ENCODE results near the gene SMIM7.
"Not testable (repeated sequence)": the region's sequence is repeated elsewhere in the genome, so short reads cannot be mapped to it uniquely, and the experiment has no call there.

The SMIM7 gene

GRCh38 chr19:16654627-16655026 is 5.3 kb downstream of the SMIM7 start:
- no peak for DNase-seq (ENCODE audit: low read depth in 2 of 2)

DNA sequence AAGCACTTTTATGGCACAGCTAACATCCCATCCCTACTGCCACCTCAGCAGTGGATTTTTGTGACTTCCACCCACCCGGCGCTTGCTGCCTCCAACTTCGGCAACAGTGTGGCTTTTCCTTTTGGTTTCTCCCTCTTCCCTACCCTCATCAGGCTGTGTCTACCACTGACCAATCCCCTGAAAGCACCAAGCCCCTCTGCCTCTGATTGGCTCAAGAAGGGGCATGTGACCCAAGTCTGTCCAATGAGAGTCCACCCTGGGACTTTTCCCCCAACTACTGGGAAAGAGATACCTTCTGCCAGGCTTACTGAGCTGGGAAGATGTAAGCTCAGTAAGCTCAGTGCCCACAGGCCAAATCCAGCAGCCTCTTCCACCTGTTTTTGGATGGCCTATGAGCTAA is 5.8 kb downstream of the SMIM7 start:
- DNase-seq (ENCODE audit: low read depth in 2 of 2), result no peak

GRCh38 chr19:16652854-16653253 is 7.1 kb downstream of the SMIM7 start:
- DNase-seq (ENCODE audit: low read depth in 2 of 2), result no peak

DNA sequence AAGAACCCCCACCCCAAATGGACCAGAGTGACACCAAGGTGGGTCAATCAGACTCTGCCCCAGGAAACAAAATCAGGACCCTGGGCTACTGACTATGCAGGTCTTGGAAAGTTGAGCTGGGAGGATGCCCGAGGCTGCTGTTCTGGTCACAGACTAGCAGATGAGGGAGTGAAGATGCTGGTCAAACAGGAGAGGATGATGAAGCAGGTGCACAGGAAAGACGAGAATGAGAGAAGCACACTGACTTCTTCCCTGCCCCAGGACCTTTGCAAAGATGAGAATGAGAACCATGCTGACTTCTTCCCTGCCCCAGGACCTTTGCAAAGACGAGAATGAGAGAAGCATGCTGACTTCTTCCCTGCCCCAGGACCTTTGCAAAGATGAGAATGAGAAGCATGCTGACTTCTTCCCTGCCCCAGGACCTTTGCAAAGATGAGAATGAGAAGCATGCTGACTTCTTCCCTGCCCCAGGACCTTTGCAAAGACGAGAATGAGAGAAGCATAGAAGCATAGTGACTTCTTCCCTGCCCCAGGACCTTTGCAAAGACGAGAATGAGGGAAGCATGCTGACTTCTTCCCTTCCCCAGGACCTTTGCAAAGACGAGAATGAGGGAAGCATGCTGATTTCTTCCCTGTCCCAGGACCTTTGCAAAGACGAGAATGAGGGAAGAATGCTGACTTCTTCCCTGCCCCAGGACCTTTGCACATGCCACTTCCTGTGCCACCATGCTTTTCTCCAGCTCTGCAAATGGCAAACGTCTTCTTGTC is 8.3 kb downstream of the SMIM7 start:
- not testable (repeated sequence) for DNase-seq (ENCODE audit: low read depth in 2 of 2)

DNA sequence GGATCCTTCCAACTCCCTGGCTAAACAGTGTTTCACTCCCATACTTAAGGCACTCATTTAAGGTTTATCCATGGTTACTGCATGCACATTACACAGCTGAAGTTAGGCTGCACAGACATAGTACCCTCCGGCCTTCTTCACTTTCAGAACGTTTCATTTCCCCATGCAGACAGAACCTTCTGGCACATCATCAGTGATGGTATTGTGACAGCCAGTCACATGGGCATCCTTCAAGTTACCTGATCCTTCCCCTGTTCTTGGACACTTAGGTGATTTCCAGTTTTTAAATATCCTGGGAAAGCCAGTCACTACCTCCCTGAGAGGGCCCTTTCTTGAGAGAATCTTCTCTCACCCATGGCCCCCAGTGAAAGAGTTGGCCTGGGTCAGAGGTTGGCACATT is 9.1 kb downstream of the SMIM7 start:
- DNase-seq (ENCODE audit: low read depth in 2 of 2), result no peak

DNA sequence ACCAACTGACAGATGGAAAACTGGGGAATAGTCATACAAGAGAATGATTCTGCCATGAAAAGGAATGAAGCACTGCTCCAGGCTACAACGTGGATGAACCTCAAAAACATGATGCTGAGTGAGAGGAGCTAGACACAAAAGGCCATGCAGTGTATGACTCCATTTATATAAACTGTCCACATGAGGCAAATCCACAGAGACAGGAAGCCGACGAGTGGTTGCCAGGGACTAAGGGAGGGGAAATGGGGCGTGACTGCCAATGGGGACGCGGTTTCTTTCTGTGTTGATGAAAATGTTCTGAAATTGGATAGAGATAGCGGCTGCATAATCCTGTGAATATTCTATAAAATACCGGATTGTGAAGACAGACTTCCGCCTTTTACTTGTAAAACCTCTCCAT is 10.2 kb downstream of the SMIM7 start:
- no peak for DNase-seq (ENCODE audit: low read depth in 2 of 2)

- no peak for DNase-seq (ENCODE audit: low read depth in 2 of 2)
Measured at GRCh38 chr19:16645140-16645539, 14.8 kb downstream of the SMIM7 start.

DNA sequence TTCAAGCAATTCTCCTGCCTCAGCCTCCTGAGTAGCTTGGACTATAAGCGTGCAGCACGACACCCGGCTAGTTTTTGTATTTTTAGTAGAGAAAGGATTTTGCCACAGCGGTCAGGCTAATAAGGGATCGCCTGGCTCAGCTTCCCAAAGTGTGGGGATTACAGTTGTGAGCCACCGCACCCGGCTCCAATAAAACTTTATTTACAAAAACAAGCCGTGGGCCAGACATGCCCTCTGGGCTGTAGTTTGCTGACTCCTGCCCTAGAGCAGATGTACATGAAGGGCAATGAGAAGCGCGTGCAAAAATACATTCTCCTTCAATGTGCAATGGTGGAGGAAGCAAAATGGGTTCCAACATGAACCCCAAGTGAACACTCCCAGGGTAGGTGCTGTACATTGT is 18.2 kb downstream of the SMIM7 start:
- DNase-seq (ENCODE audit: low read depth in 2 of 2), result no peak

GRCh38 chr19:16640951-16641350 is 19.0 kb downstream of the SMIM7 start:
- DNase-seq (ENCODE audit: low read depth in 2 of 2), result no peak

- no peak for DNase-seq (ENCODE audit: low read depth in 2 of 2)
Measured at GRCh38 chr19:16638666-16639065, 21.3 kb downstream of the SMIM7 start.

DNA sequence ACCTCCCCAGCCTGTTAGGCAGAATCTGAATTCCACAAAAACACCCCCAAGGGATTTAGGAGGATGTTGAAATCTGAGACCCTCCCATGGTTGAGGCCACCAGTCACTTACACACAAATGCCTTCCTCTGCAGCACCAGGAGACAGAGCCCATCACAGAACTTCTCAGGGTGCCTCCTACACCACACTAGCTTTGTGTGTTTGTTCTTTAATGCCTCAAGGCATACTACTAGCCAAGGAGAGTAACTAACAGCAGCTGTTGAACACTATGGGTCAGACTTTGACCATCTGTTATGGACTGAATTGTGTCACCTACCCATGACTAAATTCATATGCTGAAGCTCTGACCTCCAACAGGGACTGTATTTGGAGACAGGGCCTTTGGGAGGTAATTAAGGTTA is 22.4 kb downstream of the SMIM7 start:
- DNase-seq (ENCODE audit: low read depth in 2 of 2), result no peak

DNA sequence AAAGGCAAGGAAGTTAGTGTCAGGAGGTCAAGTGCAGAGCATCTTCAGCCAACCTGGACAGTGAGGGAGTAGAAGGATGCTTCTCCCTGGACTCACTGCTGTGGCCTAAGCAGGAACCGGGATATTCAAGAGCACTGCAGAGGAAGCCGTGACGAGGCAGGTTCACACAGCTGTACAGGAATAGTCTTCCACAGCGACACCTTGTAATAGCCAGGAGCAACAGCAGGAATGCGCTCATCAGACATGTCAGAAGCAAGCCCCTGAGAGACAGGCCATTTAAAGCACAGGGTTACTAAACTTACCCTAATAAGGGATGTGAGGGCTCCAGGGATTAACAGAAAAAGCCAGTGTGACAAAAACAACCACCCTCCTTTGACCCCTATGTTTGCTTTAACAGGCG is 28.5 kb downstream of the SMIM7 start:
- DNase-seq (ENCODE audit: low read depth in 2 of 2), result no peak

DNA sequence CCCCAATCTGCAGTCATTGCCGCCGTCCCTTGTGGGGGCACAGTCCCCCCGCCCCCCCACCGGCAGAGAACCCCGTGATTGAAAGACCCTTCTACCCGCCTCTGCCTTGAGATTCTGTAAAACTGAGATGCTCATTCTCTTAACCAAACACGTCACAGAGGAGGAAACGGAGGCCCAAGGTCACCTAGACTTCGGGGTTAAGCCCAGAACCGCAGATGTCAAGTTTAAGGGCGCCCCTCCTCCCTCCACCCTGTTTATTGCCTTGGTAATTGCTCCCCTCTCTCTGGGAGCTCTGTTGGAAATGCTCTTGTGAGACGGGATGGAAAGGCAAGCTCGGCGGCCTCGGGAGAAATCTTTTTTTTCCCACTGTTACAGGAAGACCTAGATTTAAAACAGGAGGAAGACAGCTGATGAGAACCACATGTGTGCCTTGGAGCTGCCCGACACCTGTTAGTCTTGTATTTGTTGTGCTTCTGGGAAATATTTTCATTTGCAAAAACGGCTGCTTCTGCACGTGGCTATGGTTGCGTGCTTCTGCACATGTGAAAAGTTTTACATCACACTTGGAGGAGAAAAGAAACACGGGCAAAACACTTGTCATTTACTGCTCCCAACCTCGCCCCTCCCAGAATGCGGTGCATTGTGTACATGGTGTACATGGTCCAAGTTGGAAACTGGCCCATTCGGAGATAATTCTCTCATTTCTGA is 30.8 kb downstream of the SMIM7 start:
- no peak for DNase-seq (ENCODE audit: low read depth in 2 of 2)

DNA sequence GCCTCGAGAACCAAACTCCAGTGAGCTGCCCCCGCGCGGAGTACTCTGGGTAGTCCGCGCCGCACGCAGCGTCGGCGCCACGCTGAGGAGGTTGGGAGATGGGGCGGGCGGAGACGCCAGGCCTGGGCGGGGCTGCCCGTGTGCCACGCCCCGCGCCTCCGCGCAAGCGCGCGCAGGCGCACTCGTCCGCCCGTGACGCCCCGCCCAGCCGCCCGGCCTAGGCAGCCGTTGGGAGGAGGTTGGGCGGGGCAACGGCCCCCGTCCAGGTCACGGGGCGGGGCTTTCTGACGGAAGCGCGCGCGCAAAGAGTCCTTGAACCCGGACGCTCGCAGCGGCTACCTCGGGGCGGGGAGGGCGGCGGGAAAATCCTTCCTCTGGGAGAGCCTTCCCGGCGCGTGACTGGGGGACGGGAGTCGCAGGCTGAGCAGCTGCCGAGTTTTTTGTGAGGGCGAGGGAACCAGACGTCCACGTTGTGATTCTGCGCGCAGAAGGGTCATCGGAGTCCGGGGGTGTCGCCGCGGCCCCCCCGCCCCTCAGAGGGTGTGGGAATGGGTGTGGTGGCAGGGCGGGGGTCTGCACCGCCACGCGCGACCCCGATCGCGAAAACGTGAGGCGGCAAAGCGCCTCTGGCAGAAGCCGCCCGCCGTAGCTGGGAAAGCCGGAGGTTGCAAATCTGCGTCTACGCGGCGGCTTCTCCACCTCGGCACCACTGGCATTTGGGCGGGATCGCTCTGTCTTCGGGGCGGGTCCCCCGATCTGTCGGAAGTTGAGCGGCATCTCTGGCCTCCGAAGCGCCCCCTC is 31.6 kb downstream of the SMIM7 start, which contains the start of gene MED26:
Gene MED26 (minus strand): TSS at position 22 of the 801 bp plus-strand sequence. CDS start 261 bp downstream, outside the sequence.
- peak; percentile 91 to 93 for DNase-seq (ENCODE audit: low read depth in 2 of 2)

- DNase-seq (ENCODE audit: low read depth in 2 of 2), result no peak
Measured at GRCh38 chr19:16627928-16628182, 32.1 kb downstream of the SMIM7 start.

- no peak for DNase-seq (ENCODE audit: low read depth in 2 of 2)
Measured at GRCh38 chr19:16627193-16627927, 32.6 kb downstream of the SMIM7 start.

DNA sequence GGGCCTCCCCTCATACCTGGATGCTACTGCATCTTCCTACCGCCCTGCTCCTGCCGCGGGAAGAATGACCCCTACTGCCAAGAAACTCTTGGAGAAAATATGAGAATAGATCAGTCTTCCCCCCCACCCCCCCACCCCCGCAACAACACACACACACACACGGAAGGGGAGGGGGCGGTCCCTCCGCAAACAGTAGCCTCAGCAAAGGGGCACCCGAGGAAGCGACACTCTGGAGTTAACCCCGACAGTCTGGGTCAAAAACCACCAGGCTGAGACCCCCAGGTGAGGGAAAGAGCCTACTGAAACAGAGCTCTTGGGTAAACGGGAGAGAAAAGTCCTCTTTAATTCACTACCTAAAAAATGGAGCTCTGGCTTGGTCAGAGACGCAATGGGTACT is 33.1 kb downstream of the SMIM7 start:
- DNase-seq (ENCODE audit: low read depth in 2 of 2), result no peak

DNA sequence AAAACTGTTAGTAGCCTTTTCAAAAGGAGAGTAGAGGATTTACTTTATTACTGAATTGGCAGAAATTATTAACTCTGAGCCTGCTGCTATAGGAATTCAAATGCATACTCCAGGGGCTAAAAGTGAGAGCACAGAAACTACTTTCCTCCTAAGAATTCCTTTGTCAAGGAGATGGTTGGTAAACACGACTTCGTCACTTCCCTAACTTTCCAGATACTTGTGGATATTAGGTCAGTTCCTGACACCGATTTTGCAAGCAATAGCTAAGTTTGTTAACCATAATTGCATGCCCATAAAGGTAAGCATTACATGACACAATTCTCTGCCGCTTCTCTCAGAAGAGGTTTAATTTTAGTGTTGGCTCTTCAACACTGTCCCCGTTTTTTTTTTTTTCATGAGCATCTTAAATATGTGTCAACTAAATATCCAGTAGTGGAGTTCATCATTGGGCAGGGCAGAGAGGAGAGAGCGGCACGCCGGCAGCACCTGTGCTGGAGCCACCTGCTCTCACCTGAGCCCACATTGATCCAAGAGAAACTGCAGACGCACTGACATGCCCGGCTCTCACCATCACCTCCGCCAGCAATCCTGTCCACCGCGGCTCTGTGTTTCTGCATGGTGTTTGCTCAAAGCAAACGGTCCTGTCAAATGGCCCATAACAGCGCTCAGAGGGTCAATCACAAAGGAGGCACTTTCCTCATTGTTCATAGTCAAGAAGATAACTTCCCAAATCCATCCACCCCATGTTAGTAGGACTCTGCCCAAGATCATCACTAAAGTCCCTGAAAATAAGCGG is 34.6 kb downstream of the SMIM7 start:
- DNase-seq (ENCODE audit: low read depth in 2 of 2), result no peak

DNA sequence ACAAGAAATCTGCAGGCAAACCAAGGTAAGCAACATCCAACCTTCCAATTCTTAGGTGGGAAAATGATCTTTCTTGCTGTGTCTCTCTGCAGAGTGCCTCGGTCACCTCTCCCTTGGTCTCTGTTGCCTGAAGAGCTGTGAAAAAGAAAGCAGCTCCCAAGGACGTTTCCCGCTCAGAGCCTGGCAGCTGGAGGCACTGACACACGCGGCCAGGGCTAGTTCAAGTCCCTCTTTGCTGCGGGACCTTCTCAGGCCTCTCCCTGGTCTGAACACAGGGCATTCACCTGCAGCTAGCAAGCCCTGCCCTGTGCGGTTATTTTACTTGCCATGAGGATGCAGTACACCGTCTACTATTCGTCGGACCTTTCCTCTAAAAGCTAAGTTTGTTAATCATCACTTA is 35.7 kb downstream of the SMIM7 start:
- no peak for DNase-seq (ENCODE audit: low read depth in 2 of 2)

- no peak for DNase-seq (ENCODE audit: low read depth in 2 of 2)
Measured at GRCh38 chr19:16623576-16623975, 36.4 kb downstream of the SMIM7 start.

DNA sequence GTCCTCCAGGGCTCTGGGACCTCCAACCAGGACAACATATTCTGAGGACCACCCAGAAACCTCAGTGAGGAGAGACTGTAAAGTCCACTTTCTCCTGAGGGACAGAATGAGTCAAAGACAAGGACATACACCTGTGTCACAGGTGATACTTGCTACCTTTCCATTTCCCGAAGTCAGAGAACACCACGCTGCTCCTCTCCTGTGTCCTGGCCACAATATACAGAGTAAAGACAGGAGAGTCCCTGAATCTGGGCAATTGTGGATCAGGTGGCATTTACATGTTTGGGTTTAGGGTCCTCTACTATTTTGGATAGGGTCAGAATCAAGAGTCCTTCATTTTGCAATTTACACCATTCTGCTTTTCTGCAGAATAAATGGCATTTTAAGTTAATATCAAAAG is 36.9 kb downstream of the SMIM7 start:
- no peak for DNase-seq (ENCODE audit: low read depth in 2 of 2)

All from stimulated activated CD4-positive, alpha-beta T cell treated with anti-CD3 and anti-CD28 coated beads, Interleukin-12 subunit alpha, Interleukin-12 subunit beta, amount 100 ng/mL, for 24 hours (primary cell).